ENCODE data around the gene ZNF189. TPM values are rescaled to one million over a fixed set of nuclear protein-coding genes. Genes with fewer than 3 reads are reported as not detected.

ZNF189 gene
- total RNA-seq, 3 donors from 2014 or later, result 13.1 to 27.9 (median 17.7) TPM

DNA sequence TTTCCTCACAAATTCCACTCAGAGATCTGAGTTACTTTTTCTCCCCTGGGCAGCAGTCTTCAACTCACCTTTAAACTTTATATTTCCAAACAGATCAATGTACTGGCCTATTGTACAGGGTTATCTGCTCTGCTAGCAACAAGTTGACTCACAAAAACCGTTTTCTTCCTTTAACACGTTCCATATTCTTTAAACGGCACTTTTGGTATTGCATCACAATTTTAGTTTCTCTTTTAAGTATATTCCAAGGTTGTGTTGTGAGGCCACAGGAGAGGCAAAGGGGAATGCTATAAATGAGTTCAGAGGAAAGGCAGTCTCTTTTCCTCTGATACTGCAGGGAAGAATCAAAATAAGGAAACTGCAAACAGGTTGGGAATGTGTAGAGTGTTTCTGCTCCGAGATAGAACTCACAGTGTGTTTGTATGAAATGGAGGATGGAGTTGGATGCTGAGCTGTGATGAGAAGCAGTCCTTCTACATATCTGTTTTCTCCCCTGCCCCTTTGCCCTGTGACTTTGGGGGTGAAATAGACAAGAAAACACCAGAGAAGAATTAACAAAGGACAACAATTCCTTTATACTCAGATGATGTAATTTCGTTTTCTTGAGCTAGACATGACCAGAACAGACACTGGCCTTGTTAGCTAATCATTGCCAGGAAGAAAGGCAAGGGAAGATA, 46.8 kb downstream of the ZNF189 start:
- no peak overlapping the region for H3K4me3 ChIP-seq
- peak; percentile 45 for ATAC-seq
- intact Hi-C loops (cut with DNase I, micrococcal nuclease), result no loop called here
- H3K36me3 ChIP-seq (ENCODE audit: low read depth), result no peaks in the 10 kb centered on the region
- H3K4me1 ChIP-seq (ENCODE audit: low read depth), result peaks cover 4% of the 10 kb centered on the region
- H3K9me3 ChIP-seq, result no peaks in the 10 kb centered on the region
- no peak for DNase-seq
- TF ChIP-seq, protein P1, sequence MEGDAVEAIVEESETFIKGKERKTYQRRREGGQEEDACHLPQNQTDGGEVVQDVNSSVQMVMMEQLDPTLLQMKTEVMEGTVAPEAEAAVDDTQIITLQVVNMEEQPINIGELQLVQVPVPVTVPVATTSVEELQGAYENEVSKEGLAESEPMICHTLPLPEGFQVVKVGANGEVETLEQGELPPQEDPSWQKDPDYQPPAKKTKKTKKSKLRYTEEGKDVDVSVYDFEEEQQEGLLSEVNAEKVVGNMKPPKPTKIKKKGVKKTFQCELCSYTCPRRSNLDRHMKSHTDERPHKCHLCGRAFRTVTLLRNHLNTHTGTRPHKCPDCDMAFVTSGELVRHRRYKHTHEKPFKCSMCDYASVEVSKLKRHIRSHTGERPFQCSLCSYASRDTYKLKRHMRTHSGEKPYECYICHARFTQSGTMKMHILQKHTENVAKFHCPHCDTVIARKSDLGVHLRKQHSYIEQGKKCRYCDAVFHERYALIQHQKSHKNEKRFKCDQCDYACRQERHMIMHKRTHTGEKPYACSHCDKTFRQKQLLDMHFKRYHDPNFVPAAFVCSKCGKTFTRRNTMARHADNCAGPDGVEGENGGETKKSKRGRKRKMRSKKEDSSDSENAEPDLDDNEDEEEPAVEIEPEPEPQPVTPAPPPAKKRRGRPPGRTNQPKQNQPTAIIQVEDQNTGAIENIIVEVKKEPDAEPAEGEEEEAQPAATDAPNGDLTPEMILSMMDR (IDR thresholded peaks at IDR 0.05), result no peak

DNA sequence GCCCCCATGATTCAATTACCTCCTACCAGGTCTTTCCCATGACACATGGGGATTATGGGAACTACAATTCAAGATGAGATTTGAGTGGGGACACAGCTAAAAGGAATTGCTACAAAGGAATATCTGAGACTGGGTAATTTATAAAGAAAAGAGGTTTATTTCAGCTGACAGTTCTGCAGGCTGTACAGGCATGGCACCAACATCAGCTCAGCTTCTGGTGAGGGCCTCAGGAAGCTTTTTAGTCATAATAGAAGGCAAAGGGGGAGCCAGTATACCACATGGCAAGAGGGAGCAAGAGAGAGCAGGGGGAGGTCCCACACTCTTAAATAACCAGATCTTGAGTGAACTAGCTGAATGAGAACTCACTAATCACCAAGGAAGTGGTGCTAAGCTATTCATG, 48.1 kb downstream of the ZNF189 start:
- TF ChIP-seq, protein P1 (IDR thresholded peaks at IDR 0.05), result no peak

GRCh38 chr9:101448680-101449070, 50.0 kb downstream of the ZNF189 start:
- intact Hi-C loops (cut with DNase I, micrococcal nuclease), result no loop called here
- Histone ChIP-seq H3K9me3 (no peaks in the 10 kb centered on the region), H3K4me3 (no peak overlapping the region), H3K36me3 (ENCODE audit: low read depth) (no peaks in the 10 kb centered on the region), H3K4me1 (ENCODE audit: low read depth) (peaks cover 4% of the 10 kb centered on the region)
- no peak for DNase-seq
- ATAC-seq, result no peak
- TF ChIP-seq, protein P1 (IDR thresholded peaks at IDR 0.05), result no peak

More for the DNA sequence above, 48.1 kb downstream of the ZNF189 start:
- Histone ChIP-seq H3K9me3 (no peaks in the 10 kb centered on the region), H3K36me3 (ENCODE audit: low read depth) (no peaks in the 10 kb centered on the region), H3K4me1 (ENCODE audit: low read depth) (peaks cover 4% of the 10 kb centered on the region), H3K4me3 (no peak overlapping the region)
- no peak for ATAC-seq
- no peak for DNase-seq
- intact Hi-C loops (cut with DNase I, micrococcal nuclease), result no loop called here

DNA sequence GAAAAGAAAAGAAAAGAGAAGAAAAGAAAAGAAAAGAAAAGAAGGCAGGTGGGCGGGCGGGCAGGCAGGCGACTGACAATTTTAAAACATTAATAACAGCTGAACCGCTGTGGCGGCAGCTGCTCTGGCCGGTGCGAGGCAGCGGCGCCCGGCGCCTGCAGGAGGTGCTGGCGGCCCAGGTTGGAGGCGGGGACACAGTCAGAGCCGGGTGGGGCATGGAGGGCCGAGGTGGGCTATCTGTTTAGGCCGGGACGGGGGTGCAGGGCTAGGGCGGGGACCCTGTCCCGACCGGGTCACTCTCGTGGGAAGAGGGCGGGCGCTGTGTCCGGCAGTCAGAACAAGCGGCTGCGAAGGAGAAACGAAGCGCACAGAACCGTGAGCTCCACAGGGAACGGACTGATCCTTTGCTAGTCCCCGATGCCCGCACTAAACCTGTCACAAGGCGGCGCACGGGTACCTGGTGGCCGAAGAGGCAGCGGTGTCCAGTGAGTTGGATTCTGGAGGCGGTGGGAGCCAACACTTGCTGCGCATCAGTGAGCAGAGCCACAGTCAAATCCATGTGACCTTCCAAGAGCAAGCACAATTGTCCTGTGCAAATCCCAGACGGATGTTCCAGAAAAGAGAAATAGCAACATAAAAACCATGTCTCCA, 50.5 kb downstream of the ZNF189 start:
- TF ChIP-seq, protein P1 (IDR thresholded peaks at IDR 0.05), result peak; percentile 31
- intact Hi-C loops (cut with DNase I, micrococcal nuclease), result no loop called here
- H3K9me3 ChIP-seq, result no peaks in the 10 kb centered on the region
- ATAC-seq, result peak; percentile 96
- peak overlapping the region; percentile 12 for H3K4me3 ChIP-seq
- no peaks in the 10 kb centered on the region for H3K36me3 ChIP-seq (ENCODE audit: low read depth)
- peaks cover 4% of the 10 kb centered on the region for H3K4me1 ChIP-seq (ENCODE audit: low read depth)
- DNase-seq, result peak; percentile 80 to 90 (median 89)

- Histone ChIP-seq H3K4me3 (no peak overlapping the region), H3K9me3 (no peaks in the 10 kb centered on the region), H3K4me1 (ENCODE audit: low read depth) (peaks cover 4% of the 10 kb centered on the region), H3K36me3 (ENCODE audit: low read depth) (no peaks in the 10 kb centered on the region)
- ATAC-seq (no peak), DNase-seq (no peak)
- intact Hi-C loops (cut with DNase I, micrococcal nuclease), result no loop called here
- TF ChIP-seq, protein P1 (IDR thresholded peaks at IDR 0.05), result no peak
These were observed 52.3 kb downstream of the ZNF189 start for GRCh38 chr9:101450931-101451330.

All from mucosa of descending colon (tissue), 3 donors.